GM19395 (cell line): ENCODE measurements around the gene ERV3-1.
"Not testable (repeated sequence)": the region's sequence is repeated elsewhere in the genome, so short reads cannot be mapped to it uniquely, and the experiment has no call there.

Experiments
- ATAC-seq: cut with Tn5 transposase; IDR thresholded peaks from one replicate; pipeline ENCODE4 v1.9.1; 2021; ENCODE audit warnings: mild to moderate bottlenecking, moderate library complexity; ENCODE audit not compliant: unreplicated experiment

Gene ERV3-1

GRCh38 chr7:65001291-65001814 is 5.1 kb downstream of the ERV3-1 start:
- ATAC-seq = no peak

GRCh38 chr7:64999165-65000004 is 7.1 kb downstream of the ERV3-1 start:
- peak; percentile 62 for ATAC-seq

GRCh38 chr7:64998865-64999164 is 7.7 kb downstream of the ERV3-1 start:
- no peak for ATAC-seq

GRCh38 chr7:64997927-64998391 is 8.5 kb downstream of the ERV3-1 start:
- no peak for ATAC-seq

GRCh38 chr7:64997164-64997908 is 9.2 kb downstream of the ERV3-1 start:
- no peak for ATAC-seq

GRCh38 chr7:64996305-64996704 is 10.2 kb downstream of the ERV3-1 start:
- no peak for ATAC-seq

GRCh38 chr7:64993901-64994300 is 12.6 kb downstream of the ERV3-1 start:
- ATAC-seq = no peak

GRCh38 chr7:64992971-64993370 is 13.5 kb downstream of the ERV3-1 start:
- no peak for ATAC-seq

- ATAC-seq = no peak
Observed at GRCh38 chr7:64990936-64991335, 15.6 kb downstream of the ERV3-1 start, which contains the start of gene ZNF117. Gene ZNF117, minus strand, starts transcription at chr7:64991036.

- no peak for ATAC-seq
Observed at GRCh38 chr7:64990216-64990615, 16.3 kb downstream of the ERV3-1 start.

- ATAC-seq = no peak
Observed at GRCh38 chr7:64978497-64979203, 27.8 kb downstream of the ERV3-1 start.

GRCh38 chr7:64965594-64965993 is 40.9 kb downstream of the ERV3-1 start:
- no peak for ATAC-seq

- no peak for ATAC-seq
Observed at GRCh38 chr7:64959072-64959747, 47.3 kb downstream of the ERV3-1 start.

GRCh38 chr7:64951250-64951848 is 55.1 kb downstream of the ERV3-1 start:
- no peak for ATAC-seq

- not testable (repeated sequence) for ATAC-seq
Observed at GRCh38 chr7:64950673-64951072, 55.8 kb downstream of the ERV3-1 start.

GRCh38 chr7:64948774-64949173 is 57.7 kb downstream of the ERV3-1 start:
- not testable (repeated sequence) for ATAC-seq

GRCh38 chr7:64947252-64948000 is 59.1 kb downstream of the ERV3-1 start:
- ATAC-seq = no peak

- ATAC-seq = no peak
Observed at GRCh38 chr7:64946772-64947171, 59.7 kb downstream of the ERV3-1 start.

- no peak for ATAC-seq
Observed at GRCh38 chr7:64945503-64946175, 60.8 kb downstream of the ERV3-1 start.
